Activated naive CD4-positive, alpha-beta T cell (primary cell): Measurements from ENCODE around the gene ARHGEF7.
A peak's percentile ranks its signal among the peaks of the same experiment; 100 is the strongest.

Source experiments
- DNase-seq, 4 experiments: peaks; one replicate each; lab custom pipeline; 2025; lab: John Stamatoyannopoulos, UW

ARHGEF7 gene

GRCh38 chr13:111139873-111140561 lies 24.9 kb downstream of the ARHGEF7 start:
- no peak for DNase-seq

GRCh38 chr13:111140562-111141105 lies 25.5 kb downstream of the ARHGEF7 start:
- no peak for DNase-seq

- DNase-seq = no peak
Measured at GRCh38 chr13:111142472-111142871, 27.4 kb downstream of the ARHGEF7 start.

- DNase-seq = no peak
Measured at GRCh38 chr13:111143865-111144540, 28.9 kb downstream of the ARHGEF7 start.

GRCh38 chr13:111145071-111145470 lies 30.0 kb downstream of the ARHGEF7 start:
- no peak for DNase-seq

- DNase-seq = no peak
Measured at GRCh38 chr13:111145506-111145905, 30.4 kb downstream of the ARHGEF7 start.

GRCh38 chr13:111152844-111153243 lies 37.7 kb downstream of the ARHGEF7 start:
- DNase-seq = no peak

GRCh38 chr13:111153279-111153976 lies 38.3 kb downstream of the ARHGEF7 start:
- peak; percentile 80 to 89 (median 87) for DNase-seq

GRCh38 chr13:111153977-111154332 lies 38.8 kb downstream of the ARHGEF7 start:
- DNase-seq = peak in 2 of 4 experiments; percentile 41 to 49

GRCh38 chr13:111156421-111156820 lies 41.3 kb downstream of the ARHGEF7 start:
- no peak for DNase-seq

GRCh38 chr13:111158136-111158805 lies 43.2 kb downstream of the ARHGEF7 start:
- DNase-seq = no peak

GRCh38 chr13:111159362-111160320 lies 44.5 kb downstream of the ARHGEF7 start:
- DNase-seq = no peak

GRCh38 chr13:111160648-111161047 lies 45.5 kb downstream of the ARHGEF7 start:
- no peak for DNase-seq

GRCh38 chr13:111161601-111162600 lies 46.8 kb downstream of the ARHGEF7 start:
- DNase-seq = no peak

GRCh38 chr13:111165241-111166010 lies 50.3 kb downstream of the ARHGEF7 start:
- no peak for DNase-seq

GRCh38 chr13:111166882-111167675 lies 52.0 kb downstream of the ARHGEF7 start:
- DNase-seq = no peak

GRCh38 chr13:111168107-111168506 lies 53.0 kb downstream of the ARHGEF7 start:
- no peak for DNase-seq

GRCh38 chr13:111171112-111171511 lies 56.0 kb downstream of the ARHGEF7 start:
- no peak for DNase-seq
